Upper lobe of left lung (tissue), 6 donors: Measurements from ENCODE around the gene ARV1. TPM values are rescaled to one million over a fixed set of nuclear protein-coding genes. Genes with fewer than 3 reads are reported as not detected.

Experiments
- ATAC-seq, 2 donors: fragments of 200-7000 bp; cut with Tn5 transposase; one replicate each; pipeline ENCODE4 v1.9.1; 2022; ENCODE audit warnings: mild to moderate bottlenecking in 2 of 2, moderate library complexity in 2 of 2; ENCODE audit not compliant: low FRiP score in 2 of 2
- DNase-seq, 2 donors: peaks; one replicate each; pipeline ENCODE4 v3.0.0-alpha.2; 2019 to 2020
- H3K27ac ChIP-seq, 4 donors: fragments of 200-600 bp; sonication (generic); one replicate each; pipeline ENCODE4 v1.5.1; 2016 to 2019
- H3K27me3 ChIP-seq, 4 donors: fragments of 200-600 bp; sonication (generic); one replicate each; pipeline ENCODE4 v1.5.1; 2017 to 2019
- H3K36me3 ChIP-seq, 4 donors: fragments of 200-600 bp; sonication (generic); one replicate each; pipeline ENCODE4 v1.5.1; 2016 to 2019
- H3K4me1 ChIP-seq, 4 donors: fragments of 200-600 bp; sonication (generic); one replicate each; pipeline ENCODE4 v1.5.1; 2018 to 2019
- H3K4me3 ChIP-seq, 4 donors: fragments of 200-600 bp; sonication (generic); one replicate each; pipeline ENCODE4 v1.5.1; 2017 to 2019; ENCODE audit warnings: mild to moderate bottlenecking in 2 of 4, moderate library complexity in 1 of 4
- H3K9me3 ChIP-seq, 4 donors: fragments of 200-600 bp; sonication (generic); one replicate each; pipeline ENCODE4 v1.5.1; 2018 to 2019
- EP300 ChIP-seq, 4 donors: sonication (generic); formaldehyde crosslinking; IDR thresholded peaks; one replicate each; pipeline ENCODE4 v1.5.1; 2017; ENCODE audit warnings: antibody characterized with exemption in 4 of 4, control low read depth in 2 of 4
- POLR2A ChIP-seq, 4 donors: fragments of 450-650 bp; IDR thresholded peaks; one replicate each; pipeline ENCODE4 v1.5.1; 2016 to 2017; ENCODE audit warnings: antibody characterized with exemption in 4 of 4, mild to moderate bottlenecking in 2 of 4
- POLR2AphosphoS5 ChIP-seq, 2 donors: sonication (generic); formaldehyde crosslinking; IDR thresholded peaks; one replicate each; pipeline ENCODE4 v1.5.1; 2017; ENCODE audit warnings: antibody characterized with exemption in 2 of 2
- WGBS, 2 donors: methylation state at CpG; one replicate each; pipeline ENCODE4 v1.1.5; 2017 to 2018; 5-methylcytosine and 5-hydroxymethylcytosine counted together
- total RNA-seq, 6 donors: library from RNA; depleted of rRNA in 4 of 6; stranded (reverse); fragments of >200 nt in 4 of 6; gene quantifications; one replicate each; pipeline versions ENCODE4 v1.1.0 to v1.2.1, GENCODE V29; 2016 to 2021
- TF ChIP-seq, protein P1 (sequence below), 6 experiments: fragments of 450-650 bp in 4 of 6; fragments of 200-600 bp in 2 of 6; sonication (generic) in 2 of 6; IDR thresholded peaks; one replicate each; pipeline ENCODE4 v1.5.1; 2016 to 2019; ENCODE audit warnings: antibody characterized with exemption in 6 of 6
- donor health status: DM: no; HTN: no; CAD: no; lungs with moderate emphysema.
- donor health status: DM: no; HTN: yes; CAD: no; lungs with severe emphysema.

ARV1 gene
- total RNA-seq, 6 donors from 2014 or later: 2.3 to 25.2 (median 19.6) TPM

DNA sequence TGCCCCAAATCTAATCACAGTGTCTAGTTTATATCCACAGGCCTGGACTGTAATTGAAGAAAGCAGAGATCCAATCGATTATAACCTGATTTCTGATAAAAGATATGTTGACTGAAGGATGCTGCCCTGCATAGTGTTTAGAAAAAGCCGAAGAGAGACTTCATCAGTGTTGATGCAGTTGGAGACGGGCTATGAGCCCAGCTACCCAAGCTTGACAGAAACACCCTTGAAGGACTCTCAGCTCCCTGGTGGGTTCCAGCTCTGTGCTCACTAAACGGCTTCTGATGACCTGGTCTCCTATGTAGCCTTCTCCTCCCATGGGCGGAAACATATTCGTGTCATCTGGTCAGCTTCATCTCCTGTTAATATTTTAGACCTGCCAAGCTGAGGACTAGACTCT, 50.9 kb downstream of the ARV1 start:
- Histone ChIP-seq H3K27ac (peak overlapping the region in 2 of 4 donors; percentile 66 to 70), H3K9me3 (no peaks in the 10 kb centered on the region), H3K27me3 (no peaks in the 10 kb centered on the region), H3K36me3 (no peaks in the 10 kb centered on the region), H3K4me1 (peaks cover 0 to 35% (median 25%) of the 10 kb centered on the region in 4 donors), H3K4me3 (no peak overlapping the region)
- TF ChIP-seq POLR2AphosphoS5 (IDR thresholded peaks at IDR 0.05) (no peak), POLR2A (IDR thresholded peaks at IDR 0.05) (no peak), EP300 (IDR thresholded peaks at IDR 0.05) (no peak)
- TF ChIP-seq, protein P1, sequence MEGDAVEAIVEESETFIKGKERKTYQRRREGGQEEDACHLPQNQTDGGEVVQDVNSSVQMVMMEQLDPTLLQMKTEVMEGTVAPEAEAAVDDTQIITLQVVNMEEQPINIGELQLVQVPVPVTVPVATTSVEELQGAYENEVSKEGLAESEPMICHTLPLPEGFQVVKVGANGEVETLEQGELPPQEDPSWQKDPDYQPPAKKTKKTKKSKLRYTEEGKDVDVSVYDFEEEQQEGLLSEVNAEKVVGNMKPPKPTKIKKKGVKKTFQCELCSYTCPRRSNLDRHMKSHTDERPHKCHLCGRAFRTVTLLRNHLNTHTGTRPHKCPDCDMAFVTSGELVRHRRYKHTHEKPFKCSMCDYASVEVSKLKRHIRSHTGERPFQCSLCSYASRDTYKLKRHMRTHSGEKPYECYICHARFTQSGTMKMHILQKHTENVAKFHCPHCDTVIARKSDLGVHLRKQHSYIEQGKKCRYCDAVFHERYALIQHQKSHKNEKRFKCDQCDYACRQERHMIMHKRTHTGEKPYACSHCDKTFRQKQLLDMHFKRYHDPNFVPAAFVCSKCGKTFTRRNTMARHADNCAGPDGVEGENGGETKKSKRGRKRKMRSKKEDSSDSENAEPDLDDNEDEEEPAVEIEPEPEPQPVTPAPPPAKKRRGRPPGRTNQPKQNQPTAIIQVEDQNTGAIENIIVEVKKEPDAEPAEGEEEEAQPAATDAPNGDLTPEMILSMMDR (IDR thresholded peaks at IDR 0.05): no peak
- WGBS, 2 donors: 81 to 84% methylated on average over 6 of the region's 6 CpGs
- ATAC-seq (no peak), DNase-seq (no peak)

DNA sequence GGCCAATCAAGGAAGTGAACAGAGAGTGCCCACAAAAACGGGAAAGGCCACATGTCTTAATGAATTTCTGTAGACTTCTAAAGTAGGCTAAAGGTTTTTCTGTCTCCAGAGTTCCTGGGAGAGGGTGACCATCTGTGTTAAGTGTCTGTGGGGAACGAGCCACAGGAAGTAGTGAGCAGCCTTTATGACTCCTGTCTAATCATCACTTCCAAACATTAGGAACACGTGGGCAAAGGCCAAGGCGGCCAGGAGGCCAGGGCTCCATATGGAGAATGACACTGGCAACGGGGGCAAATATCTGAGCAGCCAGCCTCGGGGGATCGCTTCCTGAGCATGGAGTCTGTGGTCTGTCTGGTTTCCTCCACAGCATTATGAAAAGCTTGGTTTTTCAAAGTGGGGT, 54.1 kb downstream of the ARV1 start:
- ATAC-seq (peak in 1 of 2 donors; percentile 39), DNase-seq (no peak)
- H3K4me3 ChIP-seq: no peak overlapping the region
- 31 to 42% methylated on average over 7 of the region's 7 CpGs for WGBS, 2 donors
- no peak for TF ChIP-seq POLR2A (IDR thresholded peaks at IDR 0.05)
- no peak for TF ChIP-seq POLR2AphosphoS5 (IDR thresholded peaks at IDR 0.05)
- TF ChIP-seq, protein P1 (IDR thresholded peaks at IDR 0.05): no peak
- TF ChIP-seq EP300 (IDR thresholded peaks at IDR 0.05): no peak
- peaks cover 4 to 41% (median 26%) of the 10 kb centered on the region in 4 donors for H3K4me1 ChIP-seq
- no peaks in the 10 kb centered on the region for H3K27me3 ChIP-seq
- H3K36me3 ChIP-seq: no peaks in the 10 kb centered on the region
- no peak overlapping the region for H3K27ac ChIP-seq
- no peaks in the 10 kb centered on the region for H3K9me3 ChIP-seq

DNA sequence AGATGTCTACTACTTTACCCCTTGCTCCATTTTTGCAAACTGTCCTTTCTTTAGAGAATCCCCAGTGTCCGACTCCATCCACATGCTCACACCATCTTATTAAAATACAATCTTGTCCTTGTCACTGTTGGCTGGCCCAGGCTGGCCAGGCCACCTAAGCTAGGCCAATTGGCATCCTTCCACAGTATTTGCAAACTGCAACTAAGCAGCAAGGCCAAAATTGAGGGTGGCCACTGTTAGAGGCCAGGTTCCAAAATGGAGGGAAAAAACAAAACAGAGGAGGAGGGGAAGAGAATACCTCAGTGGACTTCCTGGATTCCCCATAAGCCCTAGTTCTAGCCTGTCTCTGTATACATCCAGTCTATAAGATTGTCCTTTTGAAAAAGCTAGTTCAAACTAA, 56.9 kb downstream of the ARV1 start:
- no peak for DNase-seq
- 91 to 100% methylated on average over 1 of the region's 1 CpG for WGBS, 2 donors

DNA sequence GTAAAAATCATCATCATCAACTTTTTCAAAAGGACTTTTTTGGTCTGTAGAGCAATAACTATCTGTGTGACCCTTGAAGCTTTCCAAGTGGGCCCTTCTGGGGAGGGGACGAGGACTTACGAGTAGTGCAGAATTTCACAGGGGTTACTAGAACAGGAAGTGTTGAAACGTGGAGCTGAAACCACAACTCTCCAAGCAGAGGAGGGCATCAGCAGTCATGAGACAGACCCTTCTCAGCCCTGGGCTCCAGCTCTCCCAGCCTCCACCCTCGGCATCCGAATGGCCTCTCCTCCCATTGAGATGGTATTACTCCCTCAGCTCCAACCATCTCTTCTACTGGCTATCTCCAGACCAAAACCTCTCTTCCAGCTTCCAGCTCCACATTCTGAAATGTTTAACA, 57.5 kb downstream of the ARV1 start:
- ATAC-seq (no peak), DNase-seq (peak in 1 of 2 donors; percentile 55)
- no peaks in the 10 kb centered on the region for H3K9me3 ChIP-seq
- TF ChIP-seq POLR2A (IDR thresholded peaks at IDR 0.05) (peak in 1 of 4 donors; percentile 17), EP300 (IDR thresholded peaks at IDR 0.05) (peak in 1 of 4 donors; percentile 12), POLR2AphosphoS5 (IDR thresholded peaks at IDR 0.05) (no peak)
- TF ChIP-seq, protein P1 (IDR thresholded peaks at IDR 0.05): no peak
- WGBS, 2 donors: 44 to 45% methylated on average over 5 of the region's 5 CpGs
- H3K27ac ChIP-seq: no peak overlapping the region
- H3K36me3 ChIP-seq: no peaks in the 10 kb centered on the region
- peaks cover 10 to 43% (median 21%) of the 10 kb centered on the region in 4 donors for H3K4me1 ChIP-seq
- H3K4me3 ChIP-seq: no peak overlapping the region
- H3K27me3 ChIP-seq: peaks cover 0 to 9% (median 0%) of the 10 kb centered on the region in 4 donors

More for the DNA sequence above, 56.9 kb downstream of the ARV1 start:
- H3K27ac ChIP-seq: no peak overlapping the region
- H3K9me3 ChIP-seq: no peaks in the 10 kb centered on the region
- H3K36me3 ChIP-seq: no peaks in the 10 kb centered on the region
- peaks cover 7 to 41% (median 20%) of the 10 kb centered on the region in 4 donors for H3K4me1 ChIP-seq
- ATAC-seq: no peak
- no peak overlapping the region for H3K4me3 ChIP-seq
- no peak for TF ChIP-seq EP300 (IDR thresholded peaks at IDR 0.05)
- no peak for TF ChIP-seq POLR2A (IDR thresholded peaks at IDR 0.05)
- TF ChIP-seq, protein P1 (IDR thresholded peaks at IDR 0.05): no peak
- no peak for TF ChIP-seq POLR2AphosphoS5 (IDR thresholded peaks at IDR 0.05)
- peaks cover 0 to 9% (median 0%) of the 10 kb centered on the region in 4 donors for H3K27me3 ChIP-seq
